Daoy (cell line): Measurements from ENCODE around the gene FAM20A. TPM values are rescaled to one million over a fixed set of nuclear protein-coding genes. Genes with fewer than 3 reads are reported as not detected.
"Not testable (repeated sequence)": the region's sequence is repeated elsewhere in the genome, so short reads cannot be mapped to it uniquely, and the experiment has no call there.

Source experiments
- DNase-seq: peaks from one replicate; pipeline ENCODE4 v3.0.0-alpha.2; 2015; ENCODE audit warnings: low read depth
- total RNA-seq: library from RNA; depleted of rRNA; stranded (reverse); fragments of >200 nt; shearing (Covaris generic); gene quantifications from 2 replicates; pipeline ENCODE4 v1.2.3, GENCODE V29; 2014; rRNA removed

Gene FAM20A
- total RNA-seq, 1 experiment from 2014 or later: not detected

- no peak for DNase-seq
Observed at GRCh38 chr17:68495081-68495480, 106.1 kb downstream of the FAM20A start.

GRCh38 chr17:68492394-68493054 lies 108.6 kb downstream of the FAM20A start:
- not testable (repeated sequence) for DNase-seq

GRCh38 chr17:68491381-68492231 lies 109.6 kb downstream of the FAM20A start:
- peak; percentile 15 for DNase-seq

GRCh38 chr17:68489919-68490318 lies 111.2 kb downstream of the FAM20A start:
- no peak for DNase-seq

Other genes starting within 250 kb of the FAM20A start
- gene WIPI1, start 143.9 kb downstream of the FAM20A start, total RNA-seq: 13.4 and 33.7 TPM in 2 replicates
- 173 and 260 TPM in 2 replicates for gene PRKAR1A, start 88.9 kb downstream of the FAM20A start, total RNA-seq